Neuronal stem cell (in vitro differentiated cells): Measurements from ENCODE around the gene PRKCE.

Source experiments
- DNase-seq: peaks from one replicate; pipeline ENCODE4 v3.0.0-alpha.2; 2013; ENCODE audit warnings: low spot score
- H2AFZ ChIP-seq: one replicate; pipeline ENCODE4 v1.6.1; 2013; ENCODE audit warnings: mild to moderate bottlenecking, low read length, inconsistent platforms
- H2AK5ac ChIP-seq: 2 replicates; pipeline ENCODE4 v1.6.1; 2013; ENCODE audit warnings: low read depth, mild to moderate bottlenecking, inconsistent platforms, low read length, moderate library complexity, mixed read lengths
- H2BK120ac ChIP-seq: 2 replicates; pipeline ENCODE4 v1.6.1; 2013; ENCODE audit warnings: low read depth, mild to moderate bottlenecking, inconsistent platforms, low read length, moderate library complexity, mixed read lengths
- H2BK12ac ChIP-seq: one replicate; pipeline ENCODE4 v1.6.1; 2013; ENCODE audit warnings: low read length, inconsistent platforms
- H2BK15ac ChIP-seq: 2 replicates; pipeline ENCODE4 v1.6.1; 2013; ENCODE audit warnings: mild to moderate bottlenecking, low read length, inconsistent platforms, mixed read lengths
- H2BK5ac ChIP-seq: one replicate; pipeline ENCODE4 v1.6.1; 2013; ENCODE audit warnings: inconsistent platforms, mild to moderate bottlenecking, low read length, moderate library complexity
- H3K14ac ChIP-seq: one replicate; pipeline ENCODE4 v1.6.1; 2013; ENCODE audit warnings: low read length, inconsistent platforms
- H3K18ac ChIP-seq: 2 replicates; pipeline ENCODE4 v1.6.1; 2013; ENCODE audit warnings: low read length, inconsistent platforms
- H3K23ac ChIP-seq: 2 replicates; pipeline ENCODE4 v1.6.1; 2013; ENCODE audit warnings: low read depth, mild to moderate bottlenecking, mixed read lengths, low read length, inconsistent platforms; ENCODE audit not compliant: poor library complexity
- H3K27ac ChIP-seq: replicated peaks from 3 replicates; pipeline ENCODE4 v1.5.1; 2013; ENCODE audit warnings: low read length, inconsistent platforms
- H3K27me3 ChIP-seq, 3 experiments: 2 replicates each; pipeline ENCODE4 v1.6.1; 2013; ENCODE audit warnings: low read length in 3 of 3, mild to moderate bottlenecking in 2 of 3, inconsistent platforms in 1 of 3, low read depth in 1 of 3, mixed read lengths in 1 of 3, moderate library complexity in 1 of 3; ENCODE audit not compliant: control insufficient read depth in 3 of 3, insufficient read depth in 3 of 3
- H3K36me3 ChIP-seq, 2 donors: replicated peaks in 1 of 2; 2 replicates each; pipeline ENCODE4 v1.6.1; 2013; ENCODE audit warnings: low read length in 2 of 2; ENCODE audit not compliant: control insufficient read depth in 2 of 2, insufficient read depth in 2 of 2
- H3K4ac ChIP-seq: 2 replicates; pipeline ENCODE4 v1.6.1; 2013; ENCODE audit warnings: inconsistent platforms, mild to moderate bottlenecking, low read length, moderate library complexity
- H3K4me1 ChIP-seq, 2 donors: 1 replicate in 1 of 2; 2 replicates in 1 of 2; pipeline ENCODE4 v1.6.1; 2013; ENCODE audit warnings: low read length in 2 of 2, low read depth in 1 of 2; ENCODE audit not compliant: control insufficient read depth in 2 of 2, insufficient read depth in 1 of 2
- H3K4me2 ChIP-seq: one replicate; pipeline ENCODE4 v1.6.1; 2013; ENCODE audit warnings: mild to moderate bottlenecking, low read length, inconsistent platforms; ENCODE audit not compliant: insufficient read depth, poor library complexity, severe bottlenecking
- H3K4me3 ChIP-seq, 2 donors: 2 replicates each; pipeline ENCODE4 v1.5.1; 2013; ENCODE audit warnings: low read length in 2 of 2, mild to moderate bottlenecking in 2 of 2, inconsistent platforms in 1 of 2, moderate library complexity in 1 of 2
- H3K79me1 ChIP-seq: one replicate; pipeline ENCODE4 v1.6.1; 2013; ENCODE audit warnings: low read depth, mild to moderate bottlenecking, inconsistent platforms, low read length, moderate library complexity
- H3K9ac ChIP-seq: one replicate; pipeline ENCODE4 v1.6.1; 2013; ENCODE audit warnings: mild to moderate bottlenecking, low read depth, low read length, inconsistent platforms; ENCODE audit not compliant: poor library complexity
- H3K9me3 ChIP-seq, 2 donors: replicated peaks in 1 of 2; 2 replicates each; pipeline versions ENCODE3 to v1.6.1; 2013; ENCODE audit warnings: low read length in 2 of 2, mild to moderate bottlenecking in 2 of 2, inconsistent platforms in 1 of 2, low read depth in 1 of 2, mixed read lengths in 1 of 2, moderate library complexity in 1 of 2; ENCODE audit not compliant: control insufficient read depth in 2 of 2, insufficient read depth in 1 of 2
- H4K8ac ChIP-seq: one replicate; pipeline ENCODE4 v1.6.1; 2013; ENCODE audit warnings: low read depth, mild to moderate bottlenecking, inconsistent platforms, low read length, moderate library complexity
- H4K91ac ChIP-seq: one replicate; pipeline ENCODE4 v1.6.1; 2013; ENCODE audit warnings: low read length, low read depth, mild to moderate bottlenecking, inconsistent platforms; ENCODE audit not compliant: poor library complexity
- WGBS, 2 donors: extraction: QIAGEN DNeasy Blood & Tissue Kit; methylation state at CpG; one replicate each; pipeline ENCODE4 v1.1.7; 2013; ENCODE audit warnings: missing lambda C conversion rate in 2 of 2, mixed read lengths in 1 of 2; ENCODE audit not compliant: insufficient read length in 2 of 2, insufficient replicate concordance in 1 of 2; ENCODE audit errors: extremely low coverage in 2 of 2; 5-methylcytosine and 5-hydroxymethylcytosine counted together

Gene PRKCE

GRCh38 chr2:45725731-45726130 is 74.3 kb downstream of the PRKCE start:
- no peaks in the 10 kb centered on the region for H3K79me1 ChIP-seq
- H2BK15ac ChIP-seq, result no peak overlapping the region
- H2AK5ac ChIP-seq, result no peak overlapping the region
- no peak overlapping the region for H4K8ac ChIP-seq
- WGBS, 2 donors, result no CpG with 5 or more reads among the region's 8 CpGs
- no peak overlapping the region for H2AFZ ChIP-seq
- no peak overlapping the region for H2BK12ac ChIP-seq
- no peak for DNase-seq
- no peak overlapping the region for H3K14ac ChIP-seq
- no peak overlapping the region for H3K18ac ChIP-seq
- no peak overlapping the region for H2BK120ac ChIP-seq
- H2BK5ac ChIP-seq, result no peak overlapping the region
- H3K4me1 ChIP-seq, result no peaks in the 10 kb centered on the region
- no peak overlapping the region for H4K91ac ChIP-seq
- H3K9me3 ChIP-seq, result no peaks in the 10 kb centered on the region
- H3K4ac ChIP-seq, result no peak overlapping the region
- H3K23ac ChIP-seq, result no peak overlapping the region
- H3K36me3 ChIP-seq, result no peaks in the 10 kb centered on the region
- H3K4me3 ChIP-seq, result no peak overlapping the region
- no peak overlapping the region for H3K4me2 ChIP-seq
- H3K27ac ChIP-seq, result no peak overlapping the region
- H3K9ac ChIP-seq, result no peak overlapping the region
- H3K27me3 ChIP-seq, result no peaks in the 10 kb centered on the region

GRCh38 chr2:45726188-45726587 is 74.7 kb downstream of the PRKCE start:
- Histone ChIP-seq H3K27ac (no peak overlapping the region), H3K4me2 (no peak overlapping the region), H3K9me3 (no peaks in the 10 kb centered on the region), H2AK5ac (no peak overlapping the region), H2BK120ac (no peak overlapping the region), H2BK5ac (no peak overlapping the region), H4K91ac (no peak overlapping the region), H3K14ac (no peak overlapping the region), H3K36me3 (no peaks in the 10 kb centered on the region), H3K9ac (no peak overlapping the region), H3K4me3 (no peak overlapping the region), H3K4ac (no peak overlapping the region), H3K27me3 (no peaks in the 10 kb centered on the region), H2BK15ac (no peak overlapping the region), H2BK12ac (no peak overlapping the region), H3K79me1 (no peaks in the 10 kb centered on the region), H3K18ac (no peak overlapping the region), H3K4me1 (no peaks in the 10 kb centered on the region), H2AFZ (no peak overlapping the region), H4K8ac (no peak overlapping the region), H3K23ac (no peak overlapping the region)
- WGBS, 2 donors, result no CpG with 5 or more reads among the region's 4 CpGs
- DNase-seq, result no peak

- Histone ChIP-seq H2AFZ (no peak overlapping the region), H2BK5ac (no peak overlapping the region), H2AK5ac (no peak overlapping the region), H3K9ac (no peak overlapping the region), H2BK12ac (no peak overlapping the region), H3K14ac (no peak overlapping the region), H3K4ac (no peak overlapping the region), H3K4me3 (no peak overlapping the region), H4K8ac (no peak overlapping the region), H3K27ac (no peak overlapping the region), H2BK120ac (no peak overlapping the region), H3K4me2 (no peak overlapping the region), H3K27me3 (no peaks in the 10 kb centered on the region), H3K9me3 (no peaks in the 10 kb centered on the region), H3K79me1 (no peaks in the 10 kb centered on the region), H3K36me3 (no peaks in the 10 kb centered on the region), H2BK15ac (no peak overlapping the region), H4K91ac (no peak overlapping the region), H3K18ac (no peak overlapping the region), H3K23ac (no peak overlapping the region), H3K4me1 (no peaks in the 10 kb centered on the region)
- WGBS, 2 donors, result no CpG with 5 or more reads among the region's 4 CpGs
- no peak for DNase-seq
Measured at GRCh38 chr2:45728458-45728942, 77.0 kb downstream of the PRKCE start.

- no peak overlapping the region for H3K9ac ChIP-seq
- H3K9me3 ChIP-seq, result no peaks in the 10 kb centered on the region
- H2BK15ac ChIP-seq, result no peak overlapping the region
- H3K14ac ChIP-seq, result no peak overlapping the region
- no peak overlapping the region for H2BK120ac ChIP-seq
- H3K18ac ChIP-seq, result no peak overlapping the region
- H3K27ac ChIP-seq, result no peak overlapping the region
- H3K23ac ChIP-seq, result no peak overlapping the region
- H4K8ac ChIP-seq, result no peak overlapping the region
- H3K36me3 ChIP-seq, result no peaks in the 10 kb centered on the region
- H2BK12ac ChIP-seq, result no peak overlapping the region
- no peak overlapping the region for H3K4me3 ChIP-seq
- no peak overlapping the region for H2BK5ac ChIP-seq
- no CpG with 5 or more reads among the region's 8 CpGs for WGBS, 2 donors
- H3K4me1 ChIP-seq, result no peaks in the 10 kb centered on the region
- no peaks in the 10 kb centered on the region for H3K79me1 ChIP-seq
- no peak overlapping the region for H2AFZ ChIP-seq
- H3K27me3 ChIP-seq, result no peaks in the 10 kb centered on the region
- H2AK5ac ChIP-seq, result no peak overlapping the region
- no peak overlapping the region for H3K4ac ChIP-seq
- H3K4me2 ChIP-seq, result no peak overlapping the region
- H4K91ac ChIP-seq, result no peak overlapping the region
- no peak for DNase-seq
Measured at GRCh38 chr2:45729753-45730512, 78.5 kb downstream of the PRKCE start.
